ENCODE data around the gene SUSD5. TPM values are rescaled to one million over a fixed set of nuclear protein-coding genes. Genes with fewer than 3 reads are reported as not detected.

The SUSD5 gene
- total RNA-seq, 1 experiment from 2014 or later = 4.9 TPM

DNA sequence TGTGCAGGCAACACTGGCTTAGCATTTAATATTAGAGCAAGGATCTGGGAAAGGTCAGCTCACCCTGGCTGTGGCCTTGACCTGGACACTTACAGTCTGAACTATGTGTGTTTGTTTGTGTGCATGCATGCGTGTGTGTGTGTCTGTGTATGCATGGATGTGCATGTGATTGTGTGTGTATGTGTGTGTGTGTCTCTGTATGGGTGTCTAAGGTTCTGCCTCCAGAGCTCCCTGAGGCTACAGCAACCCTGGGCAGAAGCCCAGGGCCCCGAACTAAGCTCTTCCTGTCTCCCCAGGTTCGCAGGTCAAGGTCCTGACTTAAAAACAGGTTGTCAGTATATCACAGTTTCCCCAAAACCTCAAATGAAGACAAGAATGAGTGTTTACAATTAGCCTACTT, 51.3 kb downstream of the SUSD5 start:
- Histone ChIP-seq H3K4me2 (ENCODE audit: insufficient read depth, insufficient read length, low read length) (no peak overlapping the region), H3K4me1 (ENCODE audit: insufficient read depth, low read length) (no peaks in the 10 kb centered on the region), H3K23me2 (ENCODE audit: insufficient read length, low read depth, low read length, poor library complexity, severe bottlenecking) (no peaks in the 10 kb centered on the region), H3T11ph (ENCODE audit: low read length) (no peak overlapping the region), H4K8ac (replicated peaks; ENCODE audit: insufficient read length, low read depth, low read length) (no peak overlapping the region), H2BK5ac (ENCODE audit: insufficient read length, low read length) (no peak overlapping the region), H2AFZ (ENCODE audit: low read length) (no peak overlapping the region), H3K23ac (ENCODE audit: insufficient read length, low read depth, low read length) (no peak overlapping the region), H4K20me1 (ENCODE audit: control insufficient read depth, insufficient read depth, insufficient read length) (no peaks in the 10 kb centered on the region), H2BK120ac (ENCODE audit: low read depth, low read length, poor library complexity, severe bottlenecking) (no peak overlapping the region), H2AK5ac (ENCODE audit: insufficient read length, low read length) (no peak overlapping the region), H2BK20ac (ENCODE audit: low read depth, low read length, poor library complexity, severe bottlenecking) (no peak overlapping the region), H4K91ac (ENCODE audit: insufficient read length, low read depth, low read length) (no peak overlapping the region), H2BK12ac (ENCODE audit: insufficient read length, low read depth, low read length) (no peak overlapping the region), H3K9me3 (ENCODE audit: control insufficient read depth, low read depth, low read length) (no peaks in the 10 kb centered on the region), H3K79me1 (ENCODE audit: insufficient read depth, low read depth, low read length, poor library complexity, severe bottlenecking) (no peaks in the 10 kb centered on the region), H3K27me3 (ENCODE audit: insufficient read depth, low read length) (no peaks in the 10 kb centered on the region), H3K79me2 (ENCODE audit: insufficient read depth, low read length) (no peaks in the 10 kb centered on the region), H2BK15ac (ENCODE audit: low read depth, low read length) (no peak overlapping the region), H3K56ac (ENCODE audit: insufficient read length, low read depth, low read length) (no peak overlapping the region), H3K14ac (ENCODE audit: insufficient read depth, low read length) (no peak overlapping the region), H3K18ac (ENCODE audit: insufficient read length, low read depth, low read length) (no peak overlapping the region), H3K27ac (ENCODE audit: insufficient read length, low read depth, low read length) (no peak overlapping the region), H3K9ac (ENCODE audit: extremely low read depth, insufficient read length, low read length) (no peak overlapping the region), H3K4ac (ENCODE audit: low read depth, low read length) (no peak overlapping the region), H4K5ac (ENCODE audit: insufficient read length, low read depth, low read length) (no peak overlapping the region)
- no peaks in the 10 kb centered on the region for H3K4me1 Mint-ChIP-seq
- no CpG with 5 or more reads among the region's 3 CpGs for WGBS (ENCODE audit: extremely low coverage, insufficient read length, low lambda C conversion rate)
- no peak overlapping the region for H3K4me3 Mint-ChIP-seq
- no peaks in the 10 kb centered on the region for H3K27me3 Mint-ChIP-seq (ENCODE audit: low read depth)
- peak overlapping the region in 1 of 3 experiments; percentile 7; a peak in 1 of 7 replicates for H3K27ac Mint-ChIP-seq
- TF ChIP-seq, protein P1, sequence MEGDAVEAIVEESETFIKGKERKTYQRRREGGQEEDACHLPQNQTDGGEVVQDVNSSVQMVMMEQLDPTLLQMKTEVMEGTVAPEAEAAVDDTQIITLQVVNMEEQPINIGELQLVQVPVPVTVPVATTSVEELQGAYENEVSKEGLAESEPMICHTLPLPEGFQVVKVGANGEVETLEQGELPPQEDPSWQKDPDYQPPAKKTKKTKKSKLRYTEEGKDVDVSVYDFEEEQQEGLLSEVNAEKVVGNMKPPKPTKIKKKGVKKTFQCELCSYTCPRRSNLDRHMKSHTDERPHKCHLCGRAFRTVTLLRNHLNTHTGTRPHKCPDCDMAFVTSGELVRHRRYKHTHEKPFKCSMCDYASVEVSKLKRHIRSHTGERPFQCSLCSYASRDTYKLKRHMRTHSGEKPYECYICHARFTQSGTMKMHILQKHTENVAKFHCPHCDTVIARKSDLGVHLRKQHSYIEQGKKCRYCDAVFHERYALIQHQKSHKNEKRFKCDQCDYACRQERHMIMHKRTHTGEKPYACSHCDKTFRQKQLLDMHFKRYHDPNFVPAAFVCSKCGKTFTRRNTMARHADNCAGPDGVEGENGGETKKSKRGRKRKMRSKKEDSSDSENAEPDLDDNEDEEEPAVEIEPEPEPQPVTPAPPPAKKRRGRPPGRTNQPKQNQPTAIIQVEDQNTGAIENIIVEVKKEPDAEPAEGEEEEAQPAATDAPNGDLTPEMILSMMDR (conservative IDR thresholded peaks at IDR 0.05) = no peak
- no peaks in the 10 kb centered on the region for H3K36me3 Mint-ChIP-seq (ENCODE audit: insufficient read depth in 1 of 3, low read depth in 3 of 3)
- H3K9me3 Mint-ChIP-seq = no peaks in the 10 kb centered on the region; a peak in 1 of 5 replicates
- no peak for DNase-seq
